Thyroid gland (tissue), 4 donors: ENCODE measurements around the gene SLC38A2.

Experiments
- POLR2A ChIP-seq, 2 donors: fragments of 450-650 bp; IDR thresholded peaks; one replicate each; pipeline ENCODE4 v1.6.1; 2017; ENCODE audit warnings: antibody characterized with exemption in 2 of 2, mild to moderate bottlenecking in 2 of 2, moderate library complexity in 1 of 2
- TF ChIP-seq, protein P1 (sequence below), 6 experiments: fragments of 200-600 bp in 3 of 6; fragments of 450-650 bp in 3 of 6; sonication (generic) in 3 of 6; IDR thresholded peaks; one replicate each; pipeline ENCODE4 v1.5.1; 2016 to 2019; ENCODE audit warnings: antibody characterized with exemption in 6 of 6, mild to moderate bottlenecking in 2 of 6, inconsistent platforms in 1 of 6, moderate library complexity in 1 of 6

DNA sequence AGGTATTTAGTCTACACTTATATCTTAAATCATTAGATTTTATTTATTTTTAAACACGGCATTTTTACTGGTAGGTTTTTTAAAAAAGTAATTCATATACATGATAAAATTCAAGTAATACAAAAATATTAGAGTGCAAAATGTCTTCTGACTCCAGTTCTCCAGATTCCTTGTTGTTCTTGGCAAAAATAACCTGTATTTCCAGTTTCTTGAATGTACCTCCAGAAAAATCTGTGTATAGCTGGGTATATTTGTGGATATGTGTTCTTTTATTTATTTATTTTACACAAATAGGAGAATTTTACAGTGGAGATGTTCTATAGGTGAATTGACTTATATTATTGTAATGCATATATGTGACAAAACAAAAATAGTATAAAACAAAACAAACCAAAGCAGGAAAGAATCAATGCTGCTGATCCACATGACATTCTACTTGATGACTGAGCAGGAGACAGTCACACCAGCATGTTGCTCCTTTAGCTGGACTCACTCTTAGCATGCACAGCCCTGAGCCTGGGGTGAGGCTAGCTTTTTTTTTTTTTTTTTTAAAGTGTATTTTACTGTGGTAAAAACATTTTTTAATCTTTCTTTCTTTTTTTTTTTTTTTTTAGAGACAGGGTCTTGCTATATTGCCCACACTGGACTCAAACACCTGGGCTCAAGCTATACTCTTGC is 42.2 kb upstream of the SLC38A2 start:
- no peak for TF ChIP-seq POLR2A (IDR thresholded peaks at IDR 0.05)
- TF ChIP-seq, protein P1, sequence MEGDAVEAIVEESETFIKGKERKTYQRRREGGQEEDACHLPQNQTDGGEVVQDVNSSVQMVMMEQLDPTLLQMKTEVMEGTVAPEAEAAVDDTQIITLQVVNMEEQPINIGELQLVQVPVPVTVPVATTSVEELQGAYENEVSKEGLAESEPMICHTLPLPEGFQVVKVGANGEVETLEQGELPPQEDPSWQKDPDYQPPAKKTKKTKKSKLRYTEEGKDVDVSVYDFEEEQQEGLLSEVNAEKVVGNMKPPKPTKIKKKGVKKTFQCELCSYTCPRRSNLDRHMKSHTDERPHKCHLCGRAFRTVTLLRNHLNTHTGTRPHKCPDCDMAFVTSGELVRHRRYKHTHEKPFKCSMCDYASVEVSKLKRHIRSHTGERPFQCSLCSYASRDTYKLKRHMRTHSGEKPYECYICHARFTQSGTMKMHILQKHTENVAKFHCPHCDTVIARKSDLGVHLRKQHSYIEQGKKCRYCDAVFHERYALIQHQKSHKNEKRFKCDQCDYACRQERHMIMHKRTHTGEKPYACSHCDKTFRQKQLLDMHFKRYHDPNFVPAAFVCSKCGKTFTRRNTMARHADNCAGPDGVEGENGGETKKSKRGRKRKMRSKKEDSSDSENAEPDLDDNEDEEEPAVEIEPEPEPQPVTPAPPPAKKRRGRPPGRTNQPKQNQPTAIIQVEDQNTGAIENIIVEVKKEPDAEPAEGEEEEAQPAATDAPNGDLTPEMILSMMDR (IDR thresholded peaks at IDR 0.05): no peak
